ENCODE data around the gene RPL32.
"Not testable (repeated sequence)": the region's sequence is repeated elsewhere in the genome, so short reads cannot be mapped to it uniquely, and the experiment has no call there.

RPL32 gene

DNA sequence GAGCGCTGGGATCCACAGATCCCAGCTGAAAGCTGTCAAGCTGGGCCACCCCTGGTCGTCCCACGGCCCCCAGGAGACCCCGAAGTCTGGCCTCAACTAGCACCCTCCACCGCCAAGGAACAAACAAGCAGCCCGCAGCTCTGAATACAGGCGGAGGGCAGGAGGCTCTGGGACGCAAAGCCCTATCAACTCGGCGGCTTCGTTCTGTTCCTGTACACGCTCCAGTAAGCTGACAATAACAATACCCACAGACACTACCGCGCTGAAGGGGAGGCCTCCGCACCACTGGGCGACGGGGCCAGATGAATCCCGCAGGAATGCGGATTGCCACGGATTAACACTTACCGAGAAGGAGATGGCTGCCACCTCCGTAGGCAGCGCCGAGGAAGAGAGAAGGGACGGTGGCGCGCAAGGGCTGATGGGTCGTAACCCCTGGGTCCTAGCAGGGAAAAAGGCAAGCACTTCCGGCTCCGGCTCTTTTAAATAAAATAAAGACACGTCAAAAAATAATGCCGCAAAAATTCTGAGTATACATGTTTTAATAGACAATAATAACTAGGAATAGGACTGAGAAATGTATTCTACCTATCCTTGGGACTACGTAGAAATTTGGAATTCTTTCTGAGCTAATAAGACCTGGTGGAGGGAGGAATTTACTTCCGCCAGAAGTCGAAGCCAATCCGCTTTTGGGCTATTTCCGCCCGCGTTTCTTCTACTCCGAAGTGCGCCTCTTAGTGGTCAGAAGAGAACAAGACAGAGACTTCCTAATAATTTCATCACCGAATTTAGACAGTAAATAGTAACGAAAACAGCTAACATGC, at the start of gene RPL32:
Gene RPL32 (minus strand): TSS at position 417 of the 821 bp plus-strand sequence. CDS start 1,328 bp downstream, outside the sequence.
- peak; percentile 97 for DNase-seq

DNA sequence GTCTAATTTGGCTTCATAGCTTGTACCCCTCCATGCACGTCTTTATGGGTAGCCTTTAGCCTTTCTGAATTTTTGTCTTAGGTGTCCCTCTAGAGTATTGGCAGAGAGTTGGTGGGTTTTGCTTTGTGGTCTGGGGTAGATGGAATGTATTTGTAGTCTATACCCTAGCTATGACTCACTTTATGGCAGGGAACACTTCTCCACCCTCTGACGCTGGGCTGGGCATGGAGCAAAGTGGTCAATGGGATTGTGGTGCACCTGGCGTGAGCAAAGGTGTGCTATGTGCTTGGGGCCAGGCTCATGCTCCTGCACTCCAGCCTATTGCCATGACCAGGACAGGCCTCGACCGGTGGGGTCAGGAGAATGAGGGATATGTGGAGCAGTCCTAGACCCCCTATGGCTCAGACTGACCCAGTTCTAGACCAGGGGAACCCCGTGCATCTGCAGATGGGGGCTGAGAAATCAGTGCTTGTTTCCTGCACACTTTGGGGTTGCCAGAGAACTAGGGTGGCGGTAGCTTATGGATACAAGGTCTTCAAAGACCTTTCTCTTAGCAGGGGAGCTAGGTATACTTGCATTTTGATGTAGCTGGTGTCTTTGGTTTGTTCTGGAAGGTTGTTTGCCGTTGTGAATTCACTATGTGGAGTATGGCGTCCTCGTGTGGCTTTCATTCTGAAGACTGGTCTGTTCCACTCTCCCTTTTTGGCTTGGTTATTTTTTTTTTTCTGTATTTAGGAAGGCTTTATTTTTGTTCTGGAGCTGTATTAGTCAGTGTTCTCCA, 49.4 kb upstream of the RPL32 start:
- DNase-seq = no peak

DNA sequence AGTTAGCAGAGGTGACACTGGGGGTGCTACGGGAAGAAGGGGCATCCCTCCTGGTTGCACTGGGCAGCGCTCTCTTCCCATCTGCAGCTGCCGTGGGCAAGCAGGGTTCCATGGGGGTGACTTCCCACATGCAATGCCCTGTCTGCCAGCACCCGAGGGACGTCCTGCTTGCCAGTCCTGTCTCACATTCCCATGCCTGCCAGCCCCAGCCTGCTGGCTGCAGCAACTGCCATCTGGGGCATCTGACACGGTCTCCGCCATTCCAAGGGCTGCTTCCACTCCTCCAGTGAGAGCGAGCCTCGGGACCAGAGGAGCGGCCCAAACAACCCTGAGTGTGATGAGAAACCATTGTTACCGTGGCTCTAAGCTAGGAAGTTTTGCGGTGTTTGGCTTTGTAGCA, 45.4 kb upstream of the RPL32 start:
- no peak for DNase-seq

DNA sequence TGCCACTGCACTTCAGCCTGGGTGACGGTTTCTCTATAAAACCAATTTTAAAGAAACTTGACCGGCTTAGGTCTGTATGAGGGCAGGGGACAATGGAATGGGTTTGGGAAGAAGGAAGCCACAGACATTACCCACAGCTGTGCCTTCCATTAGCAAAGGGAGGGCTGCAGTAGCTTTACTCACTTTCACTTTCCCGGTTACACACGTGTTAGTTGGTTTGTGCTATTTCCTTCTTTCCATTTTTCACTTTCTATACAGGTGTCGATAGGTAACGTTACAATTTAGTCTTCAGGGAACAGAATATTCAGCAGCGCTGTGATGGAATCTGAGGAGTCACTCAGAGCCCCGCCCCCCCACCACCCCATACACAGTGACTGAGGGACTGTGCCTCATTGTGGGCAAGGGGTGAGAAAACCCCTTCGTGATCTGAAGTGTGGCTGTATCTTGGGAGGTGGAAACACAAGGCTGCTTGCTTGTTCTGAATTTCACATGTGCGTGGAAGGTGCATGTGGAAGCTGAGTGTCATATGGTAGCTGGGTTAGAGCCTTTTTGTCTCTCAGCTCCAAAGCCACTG, 44.8 kb upstream of the RPL32 start:
- no peak for DNase-seq

DNA sequence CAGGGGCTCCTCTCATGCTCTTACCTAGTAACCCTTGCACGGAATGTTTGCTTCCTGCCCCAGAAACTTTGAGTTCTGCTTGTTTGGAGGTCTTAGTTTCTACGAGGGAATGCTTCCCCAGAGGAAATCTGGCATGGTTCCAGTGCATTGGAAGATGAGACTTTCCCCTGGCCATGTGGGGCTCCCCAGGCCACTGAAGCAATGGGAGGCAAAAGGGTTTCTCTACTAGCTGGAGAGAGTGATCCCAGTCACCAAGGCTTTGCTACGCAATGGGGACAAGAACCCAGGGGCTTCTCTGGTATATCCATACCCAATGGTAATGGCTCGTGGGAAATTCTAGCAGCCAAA, 44.2 kb upstream of the RPL32 start:
- DNase-seq = no peak

GRCh38 chr3:12884790-12885582, 43.6 kb upstream of the RPL32 start:
- DNase-seq = no peak

DNA sequence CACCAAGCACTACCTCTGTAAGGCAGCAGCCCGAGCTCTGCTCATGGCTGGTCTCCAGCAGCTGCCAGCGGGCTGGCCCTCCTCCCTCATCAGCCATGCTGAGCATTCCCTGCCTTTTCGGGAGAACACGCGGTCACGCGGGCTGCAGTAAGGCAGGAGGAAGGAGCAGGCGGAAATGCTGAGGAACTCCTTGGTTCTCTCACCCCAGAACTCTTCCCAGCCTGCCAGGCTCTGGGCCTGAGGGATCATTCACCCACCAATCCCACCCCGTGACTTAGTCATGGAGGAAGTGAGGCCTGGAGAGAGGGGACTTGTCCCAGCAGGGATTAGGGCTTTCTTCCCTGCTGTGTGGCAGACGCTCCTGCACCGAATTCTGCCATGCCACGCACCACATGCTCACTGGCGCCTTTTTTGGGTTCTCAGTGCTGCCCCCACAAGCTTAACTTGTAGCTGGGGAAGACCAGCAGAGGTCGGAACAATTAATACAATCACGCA, 42.9 kb upstream of the RPL32 start:
- no peak for DNase-seq

- no peak for DNase-seq
Measured at GRCh38 chr3:12882336-12883310, 41.3 kb upstream of the RPL32 start.

GRCh38 chr3:12881858-12882257, 40.5 kb upstream of the RPL32 start:
- not testable (repeated sequence) for DNase-seq

DNA sequence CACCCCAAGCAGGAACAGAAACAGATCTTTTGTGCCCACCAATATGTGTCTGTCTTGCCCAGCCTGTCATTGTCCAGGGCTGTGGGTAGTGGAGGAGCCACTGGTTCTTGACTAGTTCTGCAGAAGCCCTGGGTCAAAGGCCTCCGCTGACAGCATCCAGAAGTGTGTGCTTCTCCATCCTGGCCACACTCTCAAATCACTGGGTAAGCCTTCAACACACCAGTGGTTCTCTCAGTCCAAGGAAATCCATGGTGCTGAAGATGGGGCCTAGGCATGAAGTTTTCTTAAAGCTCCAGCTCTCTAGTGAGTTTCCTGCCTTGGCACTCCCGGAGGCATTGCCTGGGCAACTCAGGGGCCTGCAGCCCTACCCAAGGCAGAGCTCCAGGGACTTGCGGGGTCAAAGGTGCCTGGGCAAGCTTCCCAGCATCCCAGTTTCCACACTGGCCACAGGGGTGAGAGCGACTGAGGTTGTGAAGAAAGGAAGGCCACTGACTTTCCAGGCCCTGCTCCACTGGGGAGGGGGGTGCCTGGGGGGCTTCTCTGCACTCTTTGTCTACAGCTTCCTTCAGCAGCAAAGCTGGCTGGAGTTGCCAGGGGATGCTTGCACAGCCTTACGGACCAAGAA, 37.9 kb upstream of the RPL32 start:
- DNase-seq = no peak

- DNase-seq = not testable (repeated sequence)
Measured at GRCh38 chr3:12878758-12879157, 37.4 kb upstream of the RPL32 start.

GRCh38 chr3:12878141-12878574, 36.8 kb upstream of the RPL32 start:
- no peak for DNase-seq

GRCh38 chr3:12877040-12877439, 35.7 kb upstream of the RPL32 start:
- DNase-seq = no peak

DNA sequence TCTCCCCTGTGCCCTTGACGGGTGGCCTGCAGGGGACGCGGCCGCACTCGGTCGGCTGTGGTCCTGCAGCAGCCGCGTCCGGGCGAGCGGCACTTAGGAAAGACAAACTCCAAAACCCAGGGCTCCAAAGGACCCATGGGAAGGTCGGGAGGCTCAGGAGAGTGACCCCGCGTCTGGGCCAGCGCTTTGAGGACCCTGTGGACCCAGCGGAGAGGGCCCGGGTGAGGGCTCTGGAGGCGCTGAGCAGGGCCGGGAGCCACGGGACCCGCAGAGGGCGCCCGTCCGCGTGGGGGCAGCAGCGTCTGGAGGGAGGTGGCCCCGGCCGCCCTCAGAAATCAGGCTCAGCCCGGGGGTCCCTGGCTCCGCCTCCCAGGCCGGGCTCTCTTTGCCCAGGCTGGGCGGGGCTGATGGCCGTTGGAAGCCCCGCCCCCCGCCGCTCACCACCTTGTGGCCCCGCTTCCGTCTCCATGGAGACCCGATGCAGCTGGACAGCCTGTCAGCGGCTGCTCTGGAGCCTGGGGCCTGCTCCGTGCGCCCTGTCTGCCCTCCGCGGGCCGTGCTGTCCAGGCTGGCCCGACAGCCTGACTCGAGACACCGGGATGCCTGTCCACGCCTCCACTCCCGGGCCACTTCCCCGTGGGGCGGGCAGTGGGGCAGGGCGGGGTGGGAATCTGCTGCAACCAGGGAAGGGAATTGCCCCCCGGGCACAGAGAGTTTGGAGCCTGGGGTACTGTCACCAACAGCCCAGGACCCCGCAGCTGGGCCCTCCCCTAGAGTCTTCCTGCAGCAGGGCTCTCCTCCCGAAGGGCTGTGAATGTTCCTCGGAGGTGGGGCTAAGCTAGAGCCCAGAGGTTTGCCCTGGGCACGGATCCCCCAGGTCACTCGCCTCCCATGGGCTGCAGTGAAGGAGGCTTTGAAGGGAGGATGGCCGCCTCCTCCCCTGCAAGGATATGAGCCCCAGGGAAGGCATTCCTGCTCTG, 34.8 kb upstream of the RPL32 start:
- DNase-seq = peak; percentile 21

- DNase-seq = no peak
Measured at GRCh38 chr3:12871404-12871983, 30.1 kb upstream of the RPL32 start.

- peak; percentile 77 for DNase-seq
Measured at GRCh38 chr3:12870942-12871341, 29.6 kb upstream of the RPL32 start.

DNA sequence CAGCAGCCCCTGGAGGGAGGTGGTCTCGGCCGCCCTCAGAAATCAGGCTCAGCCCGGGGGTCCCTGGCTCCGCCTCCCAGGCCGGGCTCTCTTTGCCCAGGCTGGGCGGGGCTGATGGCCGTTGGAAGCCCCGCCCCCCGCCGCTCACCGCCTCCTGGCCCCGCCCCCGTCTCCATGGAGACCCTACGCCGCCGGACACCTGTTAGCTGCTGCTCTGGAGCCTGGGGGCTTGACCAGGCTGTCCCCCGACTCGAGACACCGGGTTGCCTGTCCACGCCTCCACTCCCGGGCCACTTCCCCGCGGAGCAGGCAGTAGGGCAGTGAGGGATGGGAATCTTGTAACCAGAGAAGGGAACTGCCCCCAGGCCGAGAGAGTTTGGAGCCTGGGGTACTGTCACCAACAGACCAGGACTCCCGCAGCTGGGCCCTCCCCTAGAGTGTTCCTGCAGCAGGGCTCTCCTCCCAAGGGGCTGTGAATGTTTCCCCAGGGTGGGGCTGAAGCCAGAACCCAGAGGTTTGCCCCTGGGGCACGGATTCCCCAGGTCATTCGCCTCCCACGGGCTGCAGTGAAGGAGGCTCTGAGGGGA, 27.8 kb upstream of the RPL32 start:
- no peak for DNase-seq

- DNase-seq = peak; percentile 96
Measured at GRCh38 chr3:12868039-12869034, 27.0 kb upstream of the RPL32 start.

Measured in suppressor macrophage treated with lipopolysaccharide for 4 hours (primary cell).